ENCODE results near the gene CEACAM19.

DNA sequence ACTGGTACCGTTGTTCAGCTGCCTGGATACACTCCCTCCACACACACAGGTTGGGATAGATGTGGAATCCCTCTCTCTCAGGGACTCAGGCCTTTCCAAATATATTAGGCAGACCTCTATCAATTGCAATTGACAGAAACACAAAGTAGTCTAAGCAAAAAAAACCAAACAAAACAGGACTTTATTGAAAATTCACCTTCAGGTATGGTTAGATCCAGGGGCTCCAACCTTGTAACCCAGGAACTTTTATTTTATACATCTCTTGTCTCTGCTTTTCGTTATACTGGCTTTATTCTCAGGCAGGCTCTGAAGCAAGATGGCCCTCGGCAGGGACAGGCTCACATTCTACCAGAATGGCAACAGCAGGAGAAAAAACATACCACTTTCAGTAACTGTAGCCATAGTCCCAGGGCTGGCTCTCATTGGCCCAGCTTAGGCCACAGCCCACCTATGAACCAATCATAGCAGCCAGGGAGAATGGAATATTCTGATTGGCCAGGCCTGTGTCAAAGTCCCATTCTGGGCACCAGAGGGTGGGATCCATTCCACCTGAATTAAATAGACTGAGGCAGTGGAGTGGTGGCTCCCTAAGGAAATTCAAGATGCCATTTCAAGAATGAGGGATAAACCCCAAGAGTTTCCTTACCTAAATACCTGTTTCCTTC, 13.1 kb upstream of the CEACAM19 start:
- TF ChIP-seq ZNF274 (IDR thresholded peaks at IDR 0.05; ENCODE audit: low read depth, low read length) (no peak), SUZ12 (IDR thresholded peaks at IDR 0.05; ENCODE audit: extremely low read depth, insufficient read depth, insufficient read length) (no peak), YY1 (IDR thresholded peaks at IDR 0.05; ENCODE audit: insufficient read depth, insufficient read length) (no peak)

All from NT2/D1 (cell line).